ENCODE results near the gene VRK3.

Gene VRK3

GRCh38 chr19:50030937-50031336, 5.8 kb upstream of the VRK3 start:
- no peak for DNase-seq (ENCODE audit: low spot score)

- DNase-seq (ENCODE audit: low spot score): no peak
Measured at GRCh38 chr19:50030225-50030624, 5.1 kb upstream of the VRK3 start.

- DNase-seq (ENCODE audit: low spot score): no peak
Measured at GRCh38 chr19:50026550-50026906, 1.4 kb upstream of the VRK3 start.

- no peak for DNase-seq (ENCODE audit: low spot score)
Measured at GRCh38 chr19:50025794-50026549, 800 bp upstream of the VRK3 start, which contains the start of gene ZNF473. ZNF473 (plus strand) TSS chr19:50026005; CDS start chr19:50031083, 5,078 bp downstream.

GRCh38 chr19:50024719-50025021, 502 bp downstream of the VRK3 start:
- DNase-seq (ENCODE audit: low spot score): no peak

- no peak for DNase-seq (ENCODE audit: low spot score)
Measured at GRCh38 chr19:50022823-50023222, 2.3 kb downstream of the VRK3 start.

- no peak for DNase-seq (ENCODE audit: low spot score)
Measured at GRCh38 chr19:50020481-50020880, 4.7 kb downstream of the VRK3 start.

GRCh38 chr19:50016225-50016807, 8.9 kb downstream of the VRK3 start:
- DNase-seq (ENCODE audit: low spot score): no peak

- no peak for DNase-seq (ENCODE audit: low spot score)
Measured at GRCh38 chr19:50008532-50008931, 16.6 kb downstream of the VRK3 start.

GRCh38 chr19:50007947-50008346, 17.2 kb downstream of the VRK3 start:
- DNase-seq (ENCODE audit: low spot score): no peak

- no peak for DNase-seq (ENCODE audit: low spot score)
Measured at GRCh38 chr19:50007170-50007569, 18.0 kb downstream of the VRK3 start.

GRCh38 chr19:50005428-50005827, 19.7 kb downstream of the VRK3 start:
- no peak for DNase-seq (ENCODE audit: low spot score)

GRCh38 chr19:50003810-50004419, 21.3 kb downstream of the VRK3 start:
- DNase-seq (ENCODE audit: low spot score): no peak

- no peak for DNase-seq (ENCODE audit: low spot score)
Measured at GRCh38 chr19:50003254-50003788, 21.9 kb downstream of the VRK3 start.

GRCh38 chr19:50002386-50002960, 22.7 kb downstream of the VRK3 start:
- DNase-seq (ENCODE audit: low spot score): no peak

GRCh38 chr19:50001775-50002174, 23.4 kb downstream of the VRK3 start:
- DNase-seq (ENCODE audit: low spot score): no peak

GRCh38 chr19:50000841-50001557, 24.2 kb downstream of the VRK3 start:
- DNase-seq (ENCODE audit: low spot score): no peak

GRCh38 chr19:50000038-50000840, 24.9 kb downstream of the VRK3 start:
- DNase-seq (ENCODE audit: low spot score): no peak

GRCh38 chr19:49999371-50000010, 25.7 kb downstream of the VRK3 start:
- DNase-seq (ENCODE audit: low spot score): no peak

- peak; percentile 69 for DNase-seq (ENCODE audit: low spot score)
Measured at GRCh38 chr19:49997709-49998108, 27.5 kb downstream of the VRK3 start.

GRCh38 chr19:49988433-49988832, 36.7 kb downstream of the VRK3 start:
- no peak for DNase-seq (ENCODE audit: low spot score)
